D721Med (cell line): ENCODE data around the gene CASTOR1.

Source experiments
- DNase-seq: peaks from one replicate; pipeline ENCODE4 v3.0.0; 2011; ENCODE audit warnings: low spot score; ENCODE audit not compliant: insufficient read length
- FAIRE-seq: peaks from 2 replicates; lab custom pipeline; 2011; peaks lifted over from hg19 to GRCh38; lab: Jason Lieb, UNC
- TF ChIP-seq, protein P1 (sequence below): IDR thresholded peaks from 2 replicates; pipeline ENCODE4 v1.5.1; 2012; ENCODE audit warnings: mild to moderate bottlenecking, control low read depth; ENCODE audit not compliant: insufficient read depth; ENCODE audit errors: missing control alignments

CASTOR1 gene

DNA sequence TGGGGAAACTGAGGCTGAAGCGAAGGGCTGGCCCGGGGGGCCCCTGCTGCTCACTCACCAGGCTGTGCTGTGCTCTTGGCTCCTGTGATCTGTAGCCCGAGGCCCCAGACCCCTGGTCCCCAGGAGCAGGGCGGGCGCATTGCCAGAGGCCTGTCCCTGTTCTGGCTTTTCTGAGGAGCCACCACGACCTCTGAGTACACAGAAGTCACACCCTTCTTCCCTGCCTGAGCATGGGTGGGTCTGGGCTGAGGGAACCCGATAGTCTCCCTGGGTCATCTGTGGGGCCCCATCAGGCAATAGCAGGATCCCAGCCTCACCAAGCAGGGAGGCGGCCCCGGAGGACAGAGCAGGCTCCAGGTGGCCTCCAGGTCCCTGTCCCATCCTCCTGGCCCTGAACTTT is 5.1 kb downstream of the CASTOR1 start:
- DNase-seq, result no peak
- TF ChIP-seq, protein P1, sequence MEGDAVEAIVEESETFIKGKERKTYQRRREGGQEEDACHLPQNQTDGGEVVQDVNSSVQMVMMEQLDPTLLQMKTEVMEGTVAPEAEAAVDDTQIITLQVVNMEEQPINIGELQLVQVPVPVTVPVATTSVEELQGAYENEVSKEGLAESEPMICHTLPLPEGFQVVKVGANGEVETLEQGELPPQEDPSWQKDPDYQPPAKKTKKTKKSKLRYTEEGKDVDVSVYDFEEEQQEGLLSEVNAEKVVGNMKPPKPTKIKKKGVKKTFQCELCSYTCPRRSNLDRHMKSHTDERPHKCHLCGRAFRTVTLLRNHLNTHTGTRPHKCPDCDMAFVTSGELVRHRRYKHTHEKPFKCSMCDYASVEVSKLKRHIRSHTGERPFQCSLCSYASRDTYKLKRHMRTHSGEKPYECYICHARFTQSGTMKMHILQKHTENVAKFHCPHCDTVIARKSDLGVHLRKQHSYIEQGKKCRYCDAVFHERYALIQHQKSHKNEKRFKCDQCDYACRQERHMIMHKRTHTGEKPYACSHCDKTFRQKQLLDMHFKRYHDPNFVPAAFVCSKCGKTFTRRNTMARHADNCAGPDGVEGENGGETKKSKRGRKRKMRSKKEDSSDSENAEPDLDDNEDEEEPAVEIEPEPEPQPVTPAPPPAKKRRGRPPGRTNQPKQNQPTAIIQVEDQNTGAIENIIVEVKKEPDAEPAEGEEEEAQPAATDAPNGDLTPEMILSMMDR, result no peak
- no peak for FAIRE-seq

DNA sequence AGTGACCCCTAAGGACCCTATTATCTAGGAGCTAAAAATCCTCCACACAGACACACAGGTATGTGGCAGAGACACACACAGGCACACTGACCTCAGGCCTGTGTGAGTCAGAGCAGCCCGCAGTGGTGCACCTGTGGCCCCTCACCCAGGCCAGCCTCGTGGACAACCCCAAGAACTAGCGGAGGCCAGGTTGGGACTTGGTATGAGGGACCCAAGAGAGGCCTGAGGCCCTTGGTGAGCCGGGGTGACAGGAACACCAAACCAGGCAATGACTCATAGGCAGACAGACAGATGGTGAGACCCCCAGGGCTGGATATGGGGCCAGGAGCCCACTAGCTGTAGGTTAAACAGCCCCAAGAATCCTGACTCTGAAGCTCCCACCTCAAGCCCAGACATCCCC is 6.0 kb downstream of the CASTOR1 start:
- DNase-seq (no peak), FAIRE-seq (no peak)
- TF ChIP-seq, protein P1, result no peak

DNA sequence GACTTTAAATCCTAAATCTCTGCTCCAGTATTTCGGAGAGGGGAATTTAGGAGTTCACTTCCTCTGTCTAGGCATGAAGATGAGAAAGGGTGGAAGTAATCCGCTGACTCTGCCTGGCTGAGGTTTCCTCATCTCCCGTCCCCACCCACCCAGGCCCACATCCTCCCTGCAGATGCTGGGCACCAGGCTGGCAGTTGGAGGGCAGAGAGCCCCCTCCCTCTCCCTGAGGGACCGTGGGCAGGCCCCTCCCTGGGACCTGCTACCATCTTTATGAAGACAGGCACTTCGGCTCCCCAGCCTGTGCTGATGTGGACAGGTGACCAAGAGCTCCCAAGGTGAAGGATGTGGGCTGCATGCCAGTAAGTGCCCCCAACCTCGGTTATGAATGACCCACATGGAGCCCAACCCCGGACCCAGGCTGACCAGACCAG is 6.7 kb downstream of the CASTOR1 start:
- FAIRE-seq (no peak), DNase-seq (no peak)
- TF ChIP-seq, protein P1, result no peak

DNA sequence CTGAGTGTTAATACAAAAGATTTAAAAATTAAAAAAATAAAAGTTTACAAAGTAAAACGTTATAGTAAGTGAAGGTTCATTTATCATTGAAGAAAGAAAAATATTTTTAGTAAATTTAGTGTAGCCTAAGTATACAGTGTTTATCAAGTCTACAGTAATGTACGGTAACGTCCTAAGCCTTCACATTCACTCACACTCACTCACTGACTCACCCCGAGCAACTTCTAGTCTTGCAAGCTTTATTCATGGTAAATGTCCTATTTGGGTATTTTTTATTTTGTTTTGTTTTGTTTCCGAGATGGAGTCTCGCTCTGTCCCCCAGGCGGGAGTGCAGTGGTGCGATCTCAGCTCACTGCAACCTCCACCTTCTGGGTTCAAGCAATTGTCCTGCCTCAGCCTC is 8.8 kb downstream of the CASTOR1 start:
- TF ChIP-seq, protein P1, result no peak
- no peak for DNase-seq
- no peak for FAIRE-seq

DNA sequence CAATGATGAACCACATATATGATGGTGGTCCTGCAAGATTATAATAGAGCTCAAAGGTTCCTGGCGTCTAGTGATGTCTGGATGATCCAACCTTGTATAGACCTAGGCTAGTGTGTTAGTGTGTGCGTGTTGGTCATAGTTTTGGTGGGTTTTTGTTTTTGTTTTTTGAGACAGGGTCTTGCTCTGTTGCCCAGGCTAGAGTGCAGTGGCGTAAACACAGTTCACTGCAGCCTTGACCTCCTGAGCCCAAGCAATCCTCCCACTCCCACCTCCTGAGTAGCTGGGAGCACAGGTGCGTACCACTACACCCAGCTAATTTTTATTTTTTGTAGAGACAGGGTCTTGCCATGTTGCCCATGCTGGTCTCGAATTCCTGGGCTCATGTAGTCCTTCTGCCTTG is 9.4 kb downstream of the CASTOR1 start:
- TF ChIP-seq, protein P1, result no peak
- DNase-seq (no peak), FAIRE-seq (no peak)

DNA sequence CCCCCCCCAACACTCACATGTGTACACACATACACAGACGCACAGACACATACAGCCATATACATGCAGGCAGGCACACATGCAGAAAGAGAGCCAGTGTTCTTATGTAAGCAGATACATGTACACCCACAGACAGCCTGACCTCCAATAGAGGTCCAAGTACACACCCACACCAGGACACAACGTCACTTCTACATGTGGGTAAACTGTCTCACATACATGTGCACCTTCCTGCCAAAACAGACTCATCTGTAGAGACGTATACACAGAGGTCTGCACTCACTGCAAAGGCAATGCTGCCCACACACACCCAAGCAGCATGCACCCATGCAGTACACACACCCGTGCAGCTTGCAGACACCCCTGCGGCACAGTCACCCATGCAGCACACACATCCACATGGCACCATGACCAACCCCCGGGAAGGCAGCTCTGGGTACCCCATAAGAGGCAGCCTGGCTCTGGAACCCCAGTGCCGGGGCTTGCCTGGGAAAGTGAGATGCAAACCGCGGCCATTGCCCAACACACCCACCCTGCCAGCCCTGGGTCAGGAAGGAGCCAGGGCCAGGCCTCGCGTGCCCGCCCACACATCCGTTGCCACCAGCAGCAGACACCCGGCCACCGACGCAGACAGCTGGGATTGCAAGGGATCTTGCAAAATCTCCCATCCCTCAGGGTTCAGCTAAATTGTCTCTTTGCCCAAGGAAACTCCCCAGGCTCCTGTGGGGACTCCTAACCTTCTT is 10.1 kb downstream of the CASTOR1 start:
- no peak for DNase-seq
- no peak for FAIRE-seq

More for the DNA sequence above, 10.1 kb downstream of the CASTOR1 start:
- TF ChIP-seq, protein P1, result no peak
